Measurements from ENCODE around the gene TFDP1. TPM values are rescaled to one million over a fixed set of nuclear protein-coding genes. Genes with fewer than 3 reads are reported as not detected.

Gene TFDP1
- total and polyA plus RNA-seq, 2 of the 4 experiments (the other 2 are of a cell fraction) = 59.3 to 97.0 TPM

GRCh38 chr13:113649212-113649611 is 64.7 kb downstream of the TFDP1 start:
- no peak overlapping the region for H2BK15ac ChIP-seq (ENCODE audit: low read depth, low read length)
- no peak overlapping the region for H3K4ac ChIP-seq (ENCODE audit: low read depth, low read length)
- no peak overlapping the region for H2AFZ ChIP-seq (replicated peaks; ENCODE audit: low read length, poor library complexity)
- no peak overlapping the region for H2BK20ac ChIP-seq (ENCODE audit: low read depth, low read length)
- no peak overlapping the region for H2AK9ac ChIP-seq (replicated peaks; ENCODE audit: low read depth, low read length, poor library complexity)
- H3K27me3 ChIP-seq (ENCODE audit: control insufficient read depth, insufficient read depth, low read length) = no peaks in the 10 kb centered on the region
- TF ChIP-seq MAZ (IDR thresholded peaks at IDR 0.05; ENCODE audit: borderline replicate concordance, low read depth, low read length) (no peak), CHD1 (IDR thresholded peaks at IDR 0.05; ENCODE audit: low read depth, low read length) (no peak), FOS (IDR thresholded peaks at IDR 0.05; ENCODE audit: low read depth, low read length) (no peak), CEBPB (IDR thresholded peaks at IDR 0.05; ENCODE audit: low read depth, low read length) (no peak), SMC3 (IDR thresholded peaks at IDR 0.05; ENCODE audit: low read depth, low read length) (no peak), BHLHE40 (IDR thresholded peaks at IDR 0.05; ENCODE audit: low read depth, low read length) (no peak), RCOR1 (IDR thresholded peaks at IDR 0.05; ENCODE audit: insufficient replicate concordance, low read length) (no peak), ELK1 (IDR thresholded peaks at IDR 0.05; ENCODE audit: borderline replicate concordance, low read depth, low read length) (no peak), USF2 (IDR thresholded peaks at IDR 0.05; ENCODE audit: low read depth, low read length) (no peak), POLR2A (IDR thresholded peaks at IDR 0.05; ENCODE audit: low read depth, low read length) (no peak), CTCF (conservative IDR thresholded peaks at IDR 0.05; ENCODE audit: low read depth, low read length) (no peak), RAD21 (IDR thresholded peaks at IDR 0.05; ENCODE audit: low read length) (no peak), MXI1 (IDR thresholded peaks at IDR 0.05; ENCODE audit: borderline replicate concordance, low read depth, low read length) (no peak), RFX5 (IDR thresholded peaks at IDR 0.05; ENCODE audit: low read depth, low read length) (no peak), MAFK (IDR thresholded peaks at IDR 0.05; ENCODE audit: low read depth, low read length) (no peak), NFE2L2 (IDR thresholded peaks at IDR 0.05; ENCODE audit: low read depth, low read length) (no peak)
- WGBS, 2 experiments (ENCODE audit: extremely low coverage in 2 of 2, insufficient read length in 1 of 2) = 81% methylated on average over 3 of the region's 17 CpGs; no CpG with 5 or more reads in 1 of the 2 experiments
- no peak overlapping the region for H3K56ac ChIP-seq (ENCODE audit: extremely low read depth, insufficient read depth, low read length)
- in situ Hi-C loops (cut with MboI; ENCODE audit: low sequenced_read_pairs) = no loop called here
- no peak overlapping the region for H3K23ac ChIP-seq (ENCODE audit: low read depth, low read length)
- DNase-seq = no peak
- no TSS peak for BruUV-seq (replicated peaks)
- peaks cover 2% of the 10 kb centered on the region; the same call in 1 of the 2 replicates for H3K4me1 ChIP-seq (ENCODE audit: control insufficient read depth, insufficient read depth, low read length)
- no peak overlapping the region for H3K4me2 ChIP-seq (ENCODE audit: low read depth, low read length)
- H4K91ac ChIP-seq (ENCODE audit: insufficient read depth, low read depth, low read length) = no peak overlapping the region
- H4K5ac ChIP-seq (ENCODE audit: low read depth, low read length) = no peak overlapping the region
- POLR2A ChIA-PET (ENCODE audit: unreplicated experiment) = no interaction called here
- intact Hi-C loops (cut with micrococcal nuclease) = no loop called here
- ATAC-seq (ENCODE audit: low read depth) = no peak
- CTCF ChIA-PET = no interaction called here
- H3K9me3 ChIP-seq (ENCODE audit: control insufficient read depth, insufficient read depth, low read length) = no peaks in the 10 kb centered on the region
- peaks cover 1% of the 10 kb centered on the region; the same call in 1 of the 2 replicates for H3K36me3 ChIP-seq (ENCODE audit: control insufficient read depth, insufficient read depth, low read length)
- H3K27ac ChIP-seq (ENCODE audit: insufficient read depth, low read length) = no peak overlapping the region
- 0 out of 2 replicates have a peak, but pooled peaks cover 4% of the 10 kb centered on the region for H3K9me1 ChIP-seq (ENCODE audit: insufficient read depth, low read length)
- no peak overlapping the region for H3K9ac ChIP-seq (ENCODE audit: low read depth, low read length)
- H4K8ac ChIP-seq (ENCODE audit: low read depth in 2 of 2, low read length in 2 of 2) = no peak overlapping the region
- no peak overlapping the region for H3K4me3 ChIP-seq (ENCODE audit: insufficient read depth, low read depth, low read length)
- H4K20me1 ChIP-seq (ENCODE audit: insufficient read depth, low read length) = no peaks in the 10 kb centered on the region; the same call in 1 of the 2 replicates
- no peak overlapping the region for H3K18ac ChIP-seq (ENCODE audit: low read depth, low read length)
- H2AK5ac ChIP-seq (ENCODE audit: low read depth, low read length) = no peak overlapping the region
- H3K79me1 ChIP-seq (ENCODE audit: low read depth in 1 of 2, low read length in 2 of 2) = no peaks in the 10 kb centered on the region
- H3K14ac ChIP-seq (replicated peaks; ENCODE audit: low read depth, low read length) = no peak overlapping the region
- no peak overlapping the region for H2BK120ac ChIP-seq (ENCODE audit: low read depth, low read length)
- H2BK5ac ChIP-seq (ENCODE audit: low read depth, low read length, poor library complexity, severe bottlenecking) = no peak overlapping the region
- dilution Hi-C loops (cut with HindIII; ENCODE audit: low sequenced_read_pairs, unreplicated experiment) = no loop called here
